Left ventricle myocardium inferior (tissue), 1 donor: ENCODE data around the gene NEDD9. TPM values are rescaled to one million over a fixed set of nuclear protein-coding genes. Genes with fewer than 3 reads are reported as not detected.

Experiments
- DNase-seq: peaks from one replicate; pipeline ENCODE4 v3.0.0-alpha.2; 2020
- H3K27ac ChIP-seq: fragments of 200-600 bp; replicated peaks from 2 replicates; pipeline ENCODE4 v1.8.0; 2021
- H3K27me3 ChIP-seq: fragments of 200-600 bp; 2 replicates; pipeline ENCODE4 v1.8.0; 2021; ENCODE audit warnings: low read depth
- H3K36me3 ChIP-seq: fragments of 200-600 bp; 2 replicates; pipeline ENCODE4 v1.8.0; 2021
- H3K4me1 ChIP-seq: fragments of 200-600 bp; 2 replicates; pipeline ENCODE4 v1.8.0; 2021
- H3K4me3 ChIP-seq: fragments of 200-600 bp; 2 replicates; pipeline ENCODE4 v1.8.0; 2021; ENCODE audit warnings: mild to moderate bottlenecking, moderate library complexity
- H3K9me3 ChIP-seq: fragments of 200-600 bp; replicated peaks from 2 replicates; pipeline ENCODE4 v1.8.0; 2021
- CTCF ChIP-seq: fragments of 200-600 bp; IDR thresholded peaks from 2 replicates; pipeline ENCODE4 v1.8.0; 2021; ENCODE audit warnings: antibody characterized with exemption, mild to moderate bottlenecking, borderline replicate concordance
- intact Hi-C: fragments of 100-400 bp; cut with micrococcal nuclease; formaldehyde crosslinking; loops from one replicate; pipeline ENCODE4 v1.11.0; 2022
- total RNA-seq: library from RNA; stranded (reverse); fragmentation: NEBNext Ultra II Directional; extraction: Animal tissue kit (Norgen Biotek cat#: 25700); gene quantifications from one replicate; pipeline ENCODE4 v1.2.1, GENCODE V29; 2021
- donor health status: DM: no; HTN: yes; CAD: no; lungs with severe emphysema.

Gene NEDD9
- total RNA-seq, 1 donor from 2014 or later = 28.1 TPM

GRCh38 chr6:11222385-11223277 lies 9.8 kb downstream of the NEDD9 start:
- no peak for TF ChIP-seq CTCF
- Histone ChIP-seq H3K4me3 (peak overlapping the region; percentile 70), H3K27ac (peak overlapping the region; percentile 87), H3K36me3 (no peaks in the 10 kb centered on the region), H3K9me3 (no peaks in the 10 kb centered on the region), H3K4me1 (peaks cover 80% of the 10 kb centered on the region), H3K27me3 (no peaks in the 10 kb centered on the region)
- intact Hi-C loops = no loop called here
- DNase-seq = no peak

- Histone ChIP-seq H3K27me3 (no peaks in the 10 kb centered on the region), H3K36me3 (no peaks in the 10 kb centered on the region), H3K27ac (peak overlapping the region; percentile 87), H3K9me3 (no peaks in the 10 kb centered on the region), H3K4me3 (peak overlapping the region; percentile 70), H3K4me1 (peaks cover 88% of the 10 kb centered on the region)
- no peak for TF ChIP-seq CTCF
- no peak for DNase-seq
- intact Hi-C loops = no loop called here
Observed at GRCh38 chr6:11221623-11222384, 10.7 kb downstream of the NEDD9 start.

DNA sequence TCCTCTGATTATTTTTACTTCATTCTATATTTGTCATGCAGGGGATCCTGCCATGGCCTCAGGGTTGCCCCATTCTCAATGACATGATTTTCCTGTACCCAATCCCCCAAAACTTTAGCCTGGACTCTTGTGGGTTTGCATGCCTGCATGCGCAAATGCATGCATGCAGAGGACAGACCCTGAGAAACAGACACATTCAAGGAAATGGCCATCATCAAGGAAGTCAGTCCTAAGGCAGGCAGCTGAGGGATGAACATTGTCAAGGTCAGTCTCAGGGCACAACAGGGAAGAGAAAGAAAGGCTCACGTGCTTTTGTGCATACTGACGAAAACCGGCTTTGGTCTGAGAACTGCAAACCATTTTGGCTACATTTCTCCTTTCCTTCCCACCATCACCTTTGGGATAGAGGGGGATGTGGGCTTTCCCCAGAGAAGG lies 13.1 kb downstream of the NEDD9 start:
- DNase-seq = no peak
- Histone ChIP-seq H3K4me3 (peak overlapping the region; percentile 70), H3K27ac (peak overlapping the region; percentile 87), H3K36me3 (no peaks in the 10 kb centered on the region), H3K27me3 (no peaks in the 10 kb centered on the region), H3K9me3 (no peaks in the 10 kb centered on the region), H3K4me1 (peaks cover 96% of the 10 kb centered on the region)
- intact Hi-C loops = no loop called here
- no peak for TF ChIP-seq CTCF

DNA sequence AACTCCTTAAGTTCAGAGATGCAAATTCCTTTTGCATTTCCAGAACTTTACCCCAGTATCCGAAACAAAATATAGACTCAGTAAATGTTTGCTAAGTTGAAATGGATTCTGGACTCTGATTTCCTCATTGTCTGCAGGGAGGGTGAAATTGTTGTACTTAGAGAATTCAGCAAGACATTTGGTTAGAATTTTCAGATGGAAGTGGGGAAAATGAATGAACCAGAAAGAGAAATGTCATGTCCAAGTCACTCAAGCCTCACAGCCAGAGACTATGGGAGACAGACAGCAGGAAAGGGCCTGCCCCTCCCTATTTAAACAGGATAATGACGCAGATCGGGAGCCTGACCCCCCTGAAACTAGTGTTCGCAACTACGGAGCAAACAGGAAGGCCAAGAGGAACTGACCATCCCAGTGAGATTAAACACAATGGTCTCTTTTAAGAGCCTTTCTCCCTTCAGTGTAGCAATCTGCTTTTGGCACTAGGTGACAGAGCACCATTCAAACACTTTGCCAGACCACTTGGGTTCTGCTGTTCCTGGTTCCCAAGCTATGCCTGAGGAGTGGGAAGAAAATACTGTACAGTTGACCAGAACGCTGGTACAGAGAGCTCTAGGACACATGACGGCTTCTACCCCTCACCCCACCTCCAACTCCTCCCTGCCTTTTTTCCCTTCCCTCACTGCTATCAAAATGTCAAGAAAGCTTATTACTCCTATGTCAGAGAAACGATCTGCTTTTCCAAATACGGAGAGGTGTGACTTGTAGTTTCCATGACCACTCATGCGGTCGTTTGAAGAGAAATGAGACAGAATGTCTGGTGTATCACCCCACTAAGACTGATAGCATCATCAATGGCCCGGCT lies 13.7 kb downstream of the NEDD9 start:
- peak; percentile 59 for DNase-seq
- Histone ChIP-seq H3K9me3 (no peaks in the 10 kb centered on the region), H3K36me3 (no peaks in the 10 kb centered on the region), H3K4me1 (peaks cover 98% of the 10 kb centered on the region), H3K27ac (peak overlapping the region; percentile 87), H3K4me3 (peak overlapping the region; percentile 70), H3K27me3 (no peaks in the 10 kb centered on the region)
- intact Hi-C loops = no loop called here
- TF ChIP-seq CTCF = no peak

DNA sequence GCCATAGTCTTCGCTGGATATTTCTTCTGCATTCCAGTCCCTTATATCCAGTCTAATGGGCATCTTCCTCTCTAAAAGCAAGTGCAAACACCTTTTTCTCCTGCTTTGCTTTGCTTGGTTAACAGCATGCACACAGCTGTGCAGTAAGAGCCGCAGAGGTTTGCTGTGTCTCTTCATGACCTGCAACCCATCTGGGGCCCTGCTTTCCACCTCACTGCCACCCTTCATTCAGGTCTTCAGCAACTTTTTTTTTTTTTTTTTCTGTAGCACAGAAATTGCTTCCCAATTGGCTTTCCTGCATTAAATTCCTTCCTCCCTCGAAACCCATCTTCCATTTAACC lies 14.4 kb downstream of the NEDD9 start:
- peak overlapping the region; percentile 70 for H3K4me3 ChIP-seq

More for the DNA sequence above, 14.4 kb downstream of the NEDD9 start:
- Histone ChIP-seq H3K27ac (peak overlapping the region; percentile 87), H3K4me1 (peaks cover 100% of the 10 kb centered on the region), H3K36me3 (no peaks in the 10 kb centered on the region), H3K27me3 (no peaks in the 10 kb centered on the region), H3K9me3 (no peaks in the 10 kb centered on the region)
- intact Hi-C loops = no loop called here
- no peak for DNase-seq
- no peak for TF ChIP-seq CTCF
